Measurements from ENCODE around the gene ISM1.

ISM1 gene

DNA sequence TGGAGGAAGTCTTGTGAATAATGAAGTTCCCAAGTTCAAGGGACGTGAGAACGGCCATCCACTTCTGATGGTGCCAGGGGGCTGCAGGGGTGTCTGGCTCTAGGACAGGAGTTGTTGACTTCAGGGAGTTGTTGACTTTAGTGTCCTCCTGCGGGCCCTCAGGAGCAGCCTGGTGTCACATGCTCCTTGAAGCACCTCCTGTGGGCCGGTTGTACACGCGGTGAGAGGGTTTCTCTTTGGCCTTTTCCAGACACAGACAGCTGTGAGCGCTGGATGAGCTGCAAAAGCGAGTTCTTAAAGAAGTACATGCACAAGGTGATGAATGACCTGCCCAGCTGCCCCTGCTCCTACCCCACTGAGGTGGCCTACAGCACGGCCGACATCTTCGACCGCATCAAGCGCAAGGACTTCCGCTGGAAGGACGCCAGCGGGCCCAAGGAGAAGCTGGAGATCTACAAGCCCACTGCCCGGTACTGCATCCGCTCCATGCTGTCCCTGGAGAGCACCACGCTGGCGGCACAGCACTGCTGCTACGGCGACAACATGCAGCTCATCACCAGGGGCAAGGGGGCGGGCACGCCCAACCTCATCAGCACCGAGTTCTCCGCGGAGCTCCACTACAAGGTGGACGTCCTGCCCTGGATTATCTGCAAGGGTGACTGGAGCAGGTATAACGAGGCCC is 77.8 kb downstream of the ISM1 start:
- H3K4me1 ChIP-seq (ENCODE audit: insufficient read depth, low read length), result no peaks in the 10 kb centered on the region
- H3K4me3 ChIP-seq (ENCODE audit: low read length), result no peak overlapping the region
- no peak overlapping the region for H3K9ac ChIP-seq (ENCODE audit: low read depth, low read length)
- no peaks in the 10 kb centered on the region for H3K27me3 ChIP-seq (ENCODE audit: insufficient read depth, low read length)
- WGBS, result 94% methylated on average over 29 of the region's 29 CpGs
- no peak overlapping the region for H3K27ac ChIP-seq (ENCODE audit: low read depth, low read length)
- H3K36me3 ChIP-seq (ENCODE audit: insufficient read depth, low read length), result no peaks in the 10 kb centered on the region
- no peaks in the 10 kb centered on the region for H3K9me3 ChIP-seq (ENCODE audit: insufficient read depth, low read depth, low read length)

DNA sequence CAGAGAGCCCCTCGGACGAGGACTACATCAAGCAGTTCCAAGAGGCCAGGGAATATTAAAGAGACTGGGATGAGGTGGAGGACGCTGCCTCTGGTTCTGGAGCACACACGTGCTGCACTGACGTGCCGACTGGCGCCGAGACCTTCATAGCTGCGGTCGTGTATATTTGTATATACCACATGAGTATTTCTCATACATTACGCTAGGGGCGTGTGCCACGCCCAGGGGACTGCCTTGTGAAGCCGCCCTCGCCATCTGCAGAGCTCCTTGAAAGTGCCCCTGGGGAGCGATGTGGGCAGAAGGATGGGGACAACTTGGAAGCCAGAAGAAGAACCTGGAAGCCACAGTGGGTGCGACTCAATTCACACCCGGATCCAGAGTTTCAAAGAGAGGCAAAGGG is 78.3 kb downstream of the ISM1 start:
- 97% methylated on average over 17 of the region's 18 CpGs for WGBS

DNA sequence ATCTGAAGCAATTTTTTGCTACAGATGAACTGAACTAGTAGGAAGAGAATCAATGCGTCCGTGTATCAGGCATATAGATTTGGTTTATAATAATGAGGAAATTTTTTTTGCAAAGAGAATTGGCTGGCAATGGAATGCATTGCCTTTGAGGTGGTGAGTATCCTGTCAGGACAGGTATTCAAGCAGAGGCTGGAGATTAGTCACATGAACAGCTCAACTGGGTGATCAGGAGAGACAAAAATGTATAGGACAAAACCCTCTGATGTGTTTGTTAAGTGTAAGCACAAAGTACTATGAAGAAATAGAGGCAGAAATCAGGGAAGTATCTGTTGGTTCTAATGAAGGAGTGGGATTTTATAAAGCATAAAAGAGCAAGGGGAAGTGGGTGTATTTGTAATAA is 80.5 kb downstream of the ISM1 start:
- Histone ChIP-seq H3K4me1 (ENCODE audit: insufficient read depth, low read length) (no peaks in the 10 kb centered on the region), H3K9ac (ENCODE audit: low read depth, low read length) (no peak overlapping the region), H3K4me3 (ENCODE audit: low read length) (no peak overlapping the region), H3K36me3 (ENCODE audit: insufficient read depth, low read length) (no peaks in the 10 kb centered on the region), H3K27me3 (ENCODE audit: insufficient read depth, low read length) (no peaks in the 10 kb centered on the region), H3K9me3 (ENCODE audit: insufficient read depth, low read depth, low read length) (no peaks in the 10 kb centered on the region), H3K27ac (ENCODE audit: low read depth, low read length) (no peak overlapping the region)
- 98% methylated on average over 2 of the region's 2 CpGs for WGBS

More for the DNA sequence above, 78.3 kb downstream of the ISM1 start:
- no peaks in the 10 kb centered on the region for H3K4me1 ChIP-seq (ENCODE audit: insufficient read depth, low read length)
- no peaks in the 10 kb centered on the region for H3K27me3 ChIP-seq (ENCODE audit: insufficient read depth, low read length)
- no peak overlapping the region for H3K27ac ChIP-seq (ENCODE audit: low read depth, low read length)
- no peaks in the 10 kb centered on the region for H3K36me3 ChIP-seq (ENCODE audit: insufficient read depth, low read length)
- H3K9me3 ChIP-seq (ENCODE audit: insufficient read depth, low read depth, low read length), result no peaks in the 10 kb centered on the region
- no peak overlapping the region for H3K4me3 ChIP-seq (ENCODE audit: low read length)
- no peak overlapping the region for H3K9ac ChIP-seq (ENCODE audit: low read depth, low read length)

DNA sequence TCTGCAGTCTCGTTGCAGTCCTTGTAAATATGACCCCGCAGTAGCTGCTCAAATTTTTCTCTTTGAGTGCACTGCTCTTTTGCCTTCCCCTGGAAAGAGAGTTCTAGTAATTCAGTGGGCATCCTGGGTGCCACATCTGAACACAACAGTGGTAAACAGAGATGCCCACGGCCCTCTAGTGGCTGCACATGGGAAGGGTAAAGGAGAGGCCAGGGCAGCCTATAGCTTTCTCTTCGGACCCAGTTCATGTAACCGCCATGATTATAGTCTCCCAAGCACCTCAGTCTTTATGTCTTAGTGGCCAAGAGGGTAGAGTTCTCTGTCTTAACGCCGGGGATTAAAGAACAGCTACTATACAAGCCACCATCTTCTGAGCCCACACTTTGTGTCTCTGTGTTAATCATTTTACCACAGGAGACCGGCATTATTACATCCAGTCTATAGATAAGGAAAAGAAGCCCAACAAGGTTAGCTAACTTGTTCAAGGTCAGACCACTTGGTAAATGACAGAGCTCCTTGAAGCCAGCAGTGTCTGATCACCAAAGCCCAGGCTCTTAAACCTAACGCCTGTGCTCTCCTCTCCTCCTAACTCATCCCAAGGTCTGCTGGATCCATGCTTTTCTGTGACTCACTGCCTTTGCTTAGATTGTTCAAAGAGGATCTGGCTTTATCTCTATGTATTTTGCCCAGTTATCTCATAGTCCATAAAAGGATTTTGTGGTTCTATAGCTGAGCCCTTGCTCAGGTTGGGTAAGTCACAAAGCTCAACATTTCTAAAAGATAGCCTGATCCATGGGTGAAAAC is 81.8 kb downstream of the ISM1 start:
- Histone ChIP-seq H3K36me3 (ENCODE audit: insufficient read depth, low read length) (no peaks in the 10 kb centered on the region), H3K27me3 (ENCODE audit: insufficient read depth, low read length) (no peaks in the 10 kb centered on the region), H3K9ac (ENCODE audit: low read depth, low read length) (no peak overlapping the region), H3K27ac (ENCODE audit: low read depth, low read length) (no peak overlapping the region), H3K9me3 (ENCODE audit: insufficient read depth, low read depth, low read length) (no peaks in the 10 kb centered on the region), H3K4me1 (ENCODE audit: insufficient read depth, low read length) (no peaks in the 10 kb centered on the region), H3K4me3 (ENCODE audit: low read length) (no peak overlapping the region)
- whole genome bisulfite sequencing, result 90% methylated on average over 8 of the region's 9 CpGs

DNA sequence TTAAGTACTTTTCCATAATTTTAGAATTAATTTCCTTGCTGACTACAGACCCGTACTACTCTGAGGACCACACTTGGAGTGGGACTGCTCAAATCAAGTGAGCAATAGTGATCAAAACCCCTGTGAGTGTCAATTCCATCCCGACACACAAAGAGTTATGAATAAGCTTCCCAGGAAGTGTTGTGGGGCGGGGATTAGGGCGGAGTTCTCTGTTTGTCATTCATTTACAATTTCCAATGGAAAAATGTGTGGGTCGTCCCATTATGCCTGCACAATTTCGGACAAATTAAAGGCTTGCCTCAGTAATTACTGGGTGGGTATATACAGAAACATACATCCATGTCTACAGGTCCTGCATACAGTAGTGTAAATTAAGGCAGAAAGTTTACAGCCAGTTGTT is 84.2 kb downstream of the ISM1 start:
- Histone ChIP-seq H3K27me3 (ENCODE audit: insufficient read depth, low read length) (no peaks in the 10 kb centered on the region), H3K9me3 (ENCODE audit: insufficient read depth, low read depth, low read length) (no peaks in the 10 kb centered on the region), H3K27ac (ENCODE audit: low read depth, low read length) (no peak overlapping the region), H3K9ac (ENCODE audit: low read depth, low read length) (no peak overlapping the region), H3K36me3 (ENCODE audit: insufficient read depth, low read length) (no peaks in the 10 kb centered on the region), H3K4me1 (ENCODE audit: insufficient read depth, low read length) (no peaks in the 10 kb centered on the region), H3K4me3 (ENCODE audit: low read length) (no peak overlapping the region)
- 89% methylated on average over 6 of the region's 6 CpGs for WGBS

DNA sequence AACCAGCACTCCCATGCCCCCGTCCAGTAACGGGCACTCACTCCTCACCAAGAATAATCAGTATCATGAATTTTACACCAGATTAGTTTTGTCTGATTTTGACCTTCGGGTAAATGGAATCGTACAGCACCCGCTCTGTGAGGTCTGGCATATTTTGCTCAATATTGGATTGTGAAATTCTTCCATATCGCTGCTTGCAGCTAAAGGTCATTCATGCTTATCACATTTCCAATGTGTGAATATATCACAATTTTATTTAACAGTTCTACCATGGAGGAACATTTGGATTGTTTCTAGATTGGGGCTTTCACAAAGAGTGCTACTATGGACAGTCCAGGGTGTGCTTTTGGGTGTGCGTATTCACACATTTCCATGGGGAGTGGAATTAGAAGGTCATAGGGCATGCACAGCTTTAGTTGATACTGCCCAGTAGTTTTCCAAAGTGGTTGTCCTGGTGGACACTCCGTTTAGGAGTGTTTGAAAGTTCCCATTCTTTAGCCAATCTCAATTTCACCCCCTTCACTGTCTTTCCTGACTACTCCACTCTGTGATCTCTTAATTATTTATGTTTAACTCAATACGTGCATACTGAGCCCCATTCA is 86.6 kb downstream of the ISM1 start:
- H3K4me1 ChIP-seq (ENCODE audit: insufficient read depth, low read length), result no peaks in the 10 kb centered on the region
- 95% methylated on average over 9 of the region's 9 CpGs for WGBS
- no peak overlapping the region for H3K27ac ChIP-seq (ENCODE audit: low read depth, low read length)
- H3K36me3 ChIP-seq (ENCODE audit: insufficient read depth, low read length), result no peaks in the 10 kb centered on the region
- no peaks in the 10 kb centered on the region for H3K27me3 ChIP-seq (ENCODE audit: insufficient read depth, low read length)
- no peaks in the 10 kb centered on the region for H3K9me3 ChIP-seq (ENCODE audit: insufficient read depth, low read depth, low read length)
- no peak overlapping the region for H3K9ac ChIP-seq (ENCODE audit: low read depth, low read length)
- H3K4me3 ChIP-seq (ENCODE audit: low read length), result no peak overlapping the region

DNA sequence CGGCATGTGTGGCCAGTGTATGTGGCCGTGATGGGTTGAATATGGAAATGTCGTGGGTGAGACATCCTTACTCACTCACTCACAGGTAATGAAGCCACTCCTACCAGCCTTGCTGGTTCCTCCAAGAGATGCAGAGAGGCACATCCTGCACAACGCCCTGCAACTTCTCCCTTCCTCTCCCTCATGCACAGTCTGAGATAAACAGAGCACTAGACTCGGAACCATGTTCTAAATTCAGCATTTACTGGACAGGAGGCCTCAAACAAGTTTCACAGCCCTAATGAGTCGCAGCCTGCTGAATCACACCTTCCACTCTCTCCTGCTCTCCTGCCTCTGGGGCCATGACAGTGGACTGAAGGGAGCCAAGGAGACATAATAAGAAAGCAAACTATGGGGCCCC is 91.2 kb downstream of the ISM1 start:
- peaks cover 6% of the 10 kb centered on the region; the same call in 1 of the 2 replicates for H3K9me3 ChIP-seq (ENCODE audit: insufficient read depth, low read depth, low read length)
- H3K9ac ChIP-seq (ENCODE audit: low read depth, low read length), result no peak overlapping the region
- H3K36me3 ChIP-seq (ENCODE audit: insufficient read depth, low read length), result no peaks in the 10 kb centered on the region
- no peaks in the 10 kb centered on the region for H3K27me3 ChIP-seq (ENCODE audit: insufficient read depth, low read length)
- H3K27ac ChIP-seq (ENCODE audit: low read depth, low read length), result no peak overlapping the region
- whole genome bisulfite sequencing, result 91% methylated on average over 5 of the region's 6 CpGs
- H3K4me1 ChIP-seq (ENCODE audit: insufficient read depth, low read length), result no peaks in the 10 kb centered on the region
- H3K4me3 ChIP-seq (ENCODE audit: low read length), result no peak overlapping the region

DNA sequence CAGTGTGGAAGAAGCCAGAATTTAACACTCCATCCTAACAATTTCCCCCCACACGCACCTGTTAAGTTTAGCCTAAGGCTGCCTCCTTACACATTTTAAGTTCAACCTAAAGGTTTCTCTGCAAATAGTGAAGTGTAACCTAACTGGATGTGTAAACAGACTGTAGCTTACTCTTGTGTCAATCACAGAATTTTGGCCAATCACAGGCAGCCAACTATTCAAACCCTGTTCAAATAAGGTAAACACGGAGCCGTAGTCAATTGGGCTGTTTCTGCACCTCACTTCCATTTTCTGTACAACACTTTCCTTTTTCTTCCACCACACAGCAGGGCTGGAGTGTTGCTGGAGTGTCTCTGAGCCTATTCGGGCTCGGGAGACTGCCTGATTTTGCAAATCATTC is 92.1 kb downstream of the ISM1 start:
- Histone ChIP-seq H3K27me3 (ENCODE audit: insufficient read depth, low read length) (no peaks in the 10 kb centered on the region), H3K36me3 (ENCODE audit: insufficient read depth, low read length) (no peaks in the 10 kb centered on the region), H3K27ac (ENCODE audit: low read depth, low read length) (no peak overlapping the region), H3K9ac (ENCODE audit: low read depth, low read length) (no peak overlapping the region), H3K4me1 (ENCODE audit: insufficient read depth, low read length) (no peaks in the 10 kb centered on the region), H3K9me3 (ENCODE audit: insufficient read depth, low read depth, low read length) (peaks cover 10% of the 10 kb centered on the region; the same call in 1 of the 2 replicates), H3K4me3 (ENCODE audit: low read length) (no peak overlapping the region)
- WGBS, result 90% methylated on average over 5 of the region's 5 CpGs

DNA sequence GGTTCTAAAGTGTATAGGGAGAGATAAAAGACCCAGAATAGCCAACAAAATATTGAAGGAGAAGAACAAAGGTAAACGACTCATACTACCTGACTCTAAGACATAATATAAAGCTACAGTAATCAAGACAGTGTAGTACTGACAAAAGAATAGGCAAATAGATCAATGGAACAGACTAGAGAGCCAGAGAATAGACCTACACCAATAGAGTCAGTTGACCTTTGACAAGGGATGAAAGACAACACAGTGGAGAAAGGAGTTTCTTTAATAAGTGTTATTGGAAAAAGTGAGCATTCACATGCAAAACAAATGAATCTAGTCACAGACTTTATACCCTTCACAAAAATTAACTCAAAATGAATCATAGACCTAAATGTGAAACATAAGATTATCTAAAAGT is 96.4 kb downstream of the ISM1 start:
- no CpG with 5 or more reads among the region's 1 CpG for WGBS
- no peak overlapping the region for H3K9ac ChIP-seq (ENCODE audit: low read depth, low read length)
- no peaks in the 10 kb centered on the region for H3K36me3 ChIP-seq (ENCODE audit: insufficient read depth, low read length)
- H3K27ac ChIP-seq (ENCODE audit: low read depth, low read length), result no peak overlapping the region
- H3K9me3 ChIP-seq (ENCODE audit: insufficient read depth, low read depth, low read length), result peaks cover 10% of the 10 kb centered on the region; the same call in 1 of the 2 replicates
- no peaks in the 10 kb centered on the region for H3K4me1 ChIP-seq (ENCODE audit: insufficient read depth, low read length)
- no peaks in the 10 kb centered on the region for H3K27me3 ChIP-seq (ENCODE audit: insufficient read depth, low read length)
- no peak overlapping the region for H3K4me3 ChIP-seq (ENCODE audit: low read length)

DNA sequence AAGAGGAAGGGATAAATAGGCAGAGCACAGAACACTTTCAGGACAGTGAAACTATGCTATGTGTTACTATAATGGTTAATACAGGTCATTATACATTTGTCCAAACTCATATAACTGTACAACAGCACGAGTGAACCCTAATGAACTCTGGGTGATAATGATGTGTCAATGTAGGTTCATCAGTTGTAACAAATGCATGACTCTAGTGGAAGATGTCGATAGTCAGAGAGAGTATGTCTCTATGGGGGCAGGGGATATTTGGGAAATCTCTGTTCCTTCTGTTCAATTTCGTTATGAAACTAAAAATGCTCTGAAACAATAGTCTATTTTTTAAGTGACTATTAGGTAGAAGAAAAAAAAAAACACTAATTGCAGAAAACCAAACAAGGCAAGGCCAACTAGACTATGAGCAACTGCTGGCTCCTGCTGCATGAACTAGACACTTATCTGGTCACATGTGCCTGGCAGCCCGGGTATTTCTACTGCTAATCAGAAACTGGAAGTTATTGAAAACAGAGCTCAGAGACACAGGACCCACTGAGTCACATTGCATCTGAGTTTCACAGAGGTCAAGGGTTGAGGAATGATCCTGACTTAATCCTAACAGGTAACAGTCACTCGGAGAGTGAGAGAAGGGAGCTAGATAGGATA is 97.9 kb downstream of the ISM1 start:
- H3K36me3 ChIP-seq (ENCODE audit: insufficient read depth, low read length), result no peaks in the 10 kb centered on the region
- 86% methylated on average over 5 of the region's 5 CpGs for WGBS
- H3K27me3 ChIP-seq (ENCODE audit: insufficient read depth, low read length), result no peaks in the 10 kb centered on the region
- peaks cover 6% of the 10 kb centered on the region for H3K4me1 ChIP-seq (ENCODE audit: insufficient read depth, low read length)
- H3K9ac ChIP-seq (ENCODE audit: low read depth, low read length), result no peak overlapping the region
- H3K4me3 ChIP-seq (ENCODE audit: low read length), result no peak overlapping the region
- no peak overlapping the region for H3K27ac ChIP-seq (ENCODE audit: low read depth, low read length)
- H3K9me3 ChIP-seq (ENCODE audit: insufficient read depth, low read depth, low read length), result peaks cover 10% of the 10 kb centered on the region; the same call in 1 of the 2 replicates

DNA sequence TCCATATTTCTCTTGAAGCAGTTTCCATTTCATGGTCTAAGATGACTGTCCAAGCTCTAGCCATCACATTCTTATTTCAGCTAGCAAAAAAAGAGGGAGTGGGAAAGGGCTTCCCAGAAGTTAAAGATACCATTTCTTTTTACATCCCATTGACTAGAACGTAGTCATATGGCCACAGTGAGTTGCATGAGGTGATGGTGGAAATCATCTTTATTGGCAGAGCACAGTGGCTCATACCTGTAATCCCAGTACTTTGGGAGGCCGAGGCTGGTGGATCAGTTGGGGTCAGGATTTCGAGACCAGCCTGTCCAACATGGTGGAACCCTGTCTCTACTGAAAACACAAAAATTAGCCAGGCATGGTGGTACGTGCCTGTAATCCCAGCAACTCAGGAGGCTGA is 99.6 kb downstream of the ISM1 start:
- no peak overlapping the region for H3K27ac ChIP-seq (ENCODE audit: low read depth, low read length)
- peaks cover 15% of the 10 kb centered on the region for H3K4me1 ChIP-seq (ENCODE audit: insufficient read depth, low read length)
- peaks cover 10% of the 10 kb centered on the region; the same call in 1 of the 2 replicates for H3K9me3 ChIP-seq (ENCODE audit: insufficient read depth, low read depth, low read length)
- no peak overlapping the region for H3K9ac ChIP-seq (ENCODE audit: low read depth, low read length)
- no peaks in the 10 kb centered on the region for H3K27me3 ChIP-seq (ENCODE audit: insufficient read depth, low read length)
- H3K4me3 ChIP-seq (ENCODE audit: low read length), result no peak overlapping the region
- WGBS, result 96% methylated on average over 4 of the region's 4 CpGs
- no peaks in the 10 kb centered on the region for H3K36me3 ChIP-seq (ENCODE audit: insufficient read depth, low read length)

Data from HUES64 (cell line).